ENCODE measurements around the gene RPRM.
"Not testable (repeated sequence)": the region's sequence is repeated elsewhere in the genome, so short reads cannot be mapped to it uniquely, and the experiment has no call there.

The RPRM gene

DNA sequence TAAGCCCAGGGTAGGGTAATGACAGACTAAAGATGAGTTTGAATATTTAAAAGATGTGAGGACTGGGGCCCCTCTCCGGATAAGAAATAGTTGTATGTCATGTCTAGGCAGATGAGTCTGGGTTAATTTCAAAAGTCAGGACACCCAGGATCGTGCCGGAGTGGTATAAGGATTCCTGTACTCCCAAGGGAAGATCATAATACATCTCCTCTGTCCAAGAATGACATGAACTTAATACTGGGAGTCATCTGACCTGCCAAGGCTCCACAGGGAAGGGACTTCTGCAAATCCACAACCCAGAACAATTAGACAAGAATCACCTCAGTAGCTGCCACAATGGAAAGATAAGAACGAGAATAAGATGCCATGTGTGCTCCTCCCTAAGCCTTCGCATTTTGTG lies 17.1 kb downstream of the RPRM start:
- DNase-seq (ENCODE audit: low read depth in 1 of 2, low spot score in 1 of 2), result no peak

- no peak for DNase-seq (ENCODE audit: low read depth in 1 of 2, low spot score in 1 of 2)
These were observed 22.7 kb downstream of the RPRM start for GRCh38 chr2:153455861-153456260.

DNA sequence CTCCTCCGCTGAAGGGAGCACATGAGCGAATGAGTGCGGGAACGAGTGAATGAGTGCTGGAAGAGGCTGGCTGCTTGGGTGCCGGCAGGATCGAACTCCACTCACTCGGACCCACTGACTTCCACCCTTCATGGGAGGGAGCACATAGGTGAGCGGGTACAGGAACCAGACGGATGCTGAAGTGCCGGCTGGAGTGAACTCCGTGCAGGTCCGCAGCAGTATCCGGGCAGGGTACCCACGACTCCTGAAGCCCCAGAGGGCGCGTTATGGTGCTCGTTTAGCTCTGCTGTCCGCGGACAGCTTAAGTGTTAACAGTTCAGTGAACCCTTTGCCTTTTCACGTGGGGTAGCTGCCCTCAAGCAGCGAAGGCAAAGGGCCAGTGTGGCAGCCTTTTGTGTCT lies 23.2 kb downstream of the RPRM start:
- no peak for DNase-seq (ENCODE audit: low read depth in 1 of 2, low spot score in 1 of 2)

- no peak for DNase-seq (ENCODE audit: low read depth in 1 of 2, low spot score in 1 of 2)
These were observed 27.0 kb downstream of the RPRM start for GRCh38 chr2:153451611-153452010.

GRCh38 chr2:153443106-153443505 lies 35.5 kb downstream of the RPRM start:
- no peak for DNase-seq (ENCODE audit: low read depth in 1 of 2, low spot score in 1 of 2)

DNA sequence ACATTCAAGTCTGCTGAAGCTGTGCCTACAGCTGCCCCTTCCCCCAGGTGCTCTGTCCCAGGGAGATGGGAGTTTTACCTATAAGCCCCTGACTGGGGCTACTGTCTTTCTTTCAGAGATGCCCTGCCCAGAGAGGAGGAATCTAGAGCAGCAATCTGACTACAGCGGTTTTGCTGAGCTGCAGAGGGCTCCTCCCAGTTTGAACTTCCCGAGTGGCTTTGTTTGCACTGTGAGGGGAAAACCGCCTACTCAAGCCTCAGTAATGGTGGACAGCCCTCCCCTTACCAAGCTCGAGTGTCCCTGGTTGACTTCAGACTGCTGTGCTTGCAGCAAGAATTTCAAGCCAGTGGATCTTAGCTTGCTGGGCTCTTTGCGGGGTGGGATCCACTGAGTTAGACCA lies 35.9 kb downstream of the RPRM start:
- not testable (repeated sequence) for DNase-seq (ENCODE audit: low read depth in 1 of 2, low spot score in 1 of 2)

- DNase-seq (ENCODE audit: low read depth in 1 of 2, low spot score in 1 of 2), result not testable (repeated sequence)
These were observed 38.5 kb downstream of the RPRM start for GRCh38 chr2:153440090-153440489.

DNA sequence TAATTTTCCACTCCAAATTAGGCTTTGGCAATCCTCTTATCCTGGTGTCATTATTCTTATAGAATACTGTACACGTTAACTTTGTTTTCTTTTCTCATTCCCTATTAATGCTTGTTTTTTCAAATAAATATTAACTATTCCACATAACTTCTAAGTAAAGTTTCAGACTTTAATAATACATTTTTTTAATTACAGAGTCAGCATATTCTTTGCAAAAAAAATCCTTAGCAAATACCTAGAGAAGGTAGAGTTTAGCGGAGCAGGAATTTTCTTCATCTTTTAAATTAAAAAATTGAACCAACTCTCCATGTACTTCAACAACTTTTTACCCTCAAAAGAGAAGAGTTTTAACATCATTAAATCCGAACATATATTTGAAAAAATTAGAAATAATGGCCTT lies 45.2 kb downstream of the RPRM start:
- no peak for DNase-seq (ENCODE audit: low read depth in 1 of 2, low spot score in 1 of 2)

GRCh38 chr2:153432381-153432780 lies 46.2 kb downstream of the RPRM start:
- no peak for DNase-seq (ENCODE audit: low read depth in 1 of 2, low spot score in 1 of 2)

- no peak for DNase-seq (ENCODE audit: low read depth in 1 of 2, low spot score in 1 of 2)
These were observed 47.4 kb downstream of the RPRM start for GRCh38 chr2:153431114-153431513.

All from activated T-helper 1 cell treated with anti-CD3 and anti-CD28 coated beads, Interleukin-2, amount 50 U/mL, for 16 hours (primary cell).